A204.1 (cell line): ENCODE data around the gene GRPEL1.

ENCODE experiments used
- FAIRE-seq: peaks from 2 replicates; lab custom pipeline; 2012; peaks lifted over from hg19 to GRCh38; lab: Jason Lieb, UNC

GRPEL1 gene

DNA sequence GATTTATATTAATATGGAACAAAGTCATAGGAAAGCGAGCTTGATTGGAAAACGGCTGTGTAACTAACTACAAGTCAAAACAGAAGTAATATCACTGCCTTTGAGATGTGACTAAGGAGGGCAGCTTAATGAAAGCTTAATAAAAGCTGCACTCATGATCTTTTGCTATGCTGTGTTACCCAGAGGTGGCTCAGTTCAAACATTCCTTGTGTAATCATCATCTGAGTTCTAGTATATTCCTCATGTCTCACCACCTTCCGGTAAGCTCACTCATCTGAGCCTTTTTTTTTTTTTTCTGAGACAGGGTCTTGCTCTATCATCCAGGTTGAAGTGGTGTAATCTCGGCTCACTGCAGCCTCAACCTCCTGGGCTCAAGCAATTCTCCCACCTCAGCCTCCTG, 5.0 kb downstream of the GRPEL1 start:
- FAIRE-seq = no peak

DNA sequence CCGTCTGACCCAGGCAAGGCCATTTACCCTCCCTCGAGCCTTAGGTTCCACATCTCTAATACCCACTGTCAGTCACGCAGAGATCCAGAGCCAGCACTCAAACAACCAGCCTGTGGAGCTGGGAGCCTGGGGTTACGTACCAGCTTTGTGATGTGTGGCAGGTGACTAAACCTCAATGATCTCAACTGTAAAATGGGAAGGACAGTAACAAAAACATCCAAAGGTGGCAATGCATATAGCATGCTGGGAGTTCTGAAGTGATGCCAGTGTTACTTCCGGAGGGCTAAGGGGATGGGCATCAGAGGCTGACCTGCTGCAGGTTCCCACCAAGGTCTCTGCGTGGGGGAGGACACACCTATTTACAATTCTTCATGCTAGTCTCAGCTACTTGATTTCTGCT, 6.0 kb downstream of the GRPEL1 start:
- FAIRE-seq = no peak

DNA sequence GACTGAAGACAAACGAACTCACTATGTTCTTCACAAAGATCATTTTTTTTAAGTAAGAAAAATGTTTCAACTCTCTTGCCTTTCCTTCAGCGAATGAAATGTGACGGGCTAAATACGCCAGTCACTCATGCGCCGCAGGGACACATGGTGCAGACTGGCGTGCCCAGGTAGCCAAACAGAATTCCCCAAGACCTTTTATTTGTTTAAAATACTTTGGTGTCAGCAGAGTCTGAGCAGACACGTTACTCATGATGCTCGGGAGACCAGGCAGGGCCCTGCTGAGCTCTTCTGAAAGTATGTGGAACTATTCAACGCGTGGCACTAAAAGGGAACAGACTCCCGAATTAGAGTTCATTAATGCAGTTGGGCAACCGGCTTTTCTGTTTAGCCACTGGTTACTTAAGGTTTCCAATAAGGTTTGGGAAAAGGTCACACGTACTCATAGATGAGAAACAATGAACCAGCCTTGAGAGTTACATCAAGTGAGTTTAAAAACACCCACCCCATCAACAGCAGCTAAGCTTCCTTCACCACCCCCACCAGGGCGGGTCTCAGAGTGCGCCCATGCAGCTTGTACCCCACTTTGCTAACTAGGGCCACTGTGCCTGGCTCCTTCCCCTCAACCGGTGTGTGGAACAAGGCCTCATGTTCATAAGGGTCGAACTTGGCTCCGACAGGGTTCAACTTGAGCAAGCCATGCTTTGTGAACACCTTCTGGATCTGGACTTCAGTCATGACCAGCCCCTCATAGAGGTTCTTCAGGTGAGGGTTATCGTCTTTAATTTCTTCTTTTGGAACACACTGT, 7.3 kb downstream of the GRPEL1 start:
- no peak for FAIRE-seq

DNA sequence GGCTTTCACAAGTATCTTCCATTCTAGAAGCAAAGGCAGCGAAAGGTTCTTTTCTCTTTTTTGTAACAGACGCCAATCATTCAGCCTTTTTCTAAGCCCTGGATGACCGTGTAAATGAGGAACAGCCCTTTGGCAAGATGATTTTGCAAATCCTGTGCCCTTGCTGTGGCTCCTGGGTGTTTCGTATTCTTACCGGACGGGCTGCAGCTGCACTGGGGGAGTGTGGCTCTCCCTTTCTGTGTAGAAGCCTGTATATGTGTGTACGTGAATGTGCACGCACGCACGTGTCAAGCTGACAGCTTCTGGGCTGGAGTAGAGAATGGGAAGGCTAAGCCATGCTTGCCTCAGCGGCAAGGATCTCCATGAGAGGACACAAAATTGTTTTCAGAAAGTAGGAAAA, 8.2 kb downstream of the GRPEL1 start:
- no peak for FAIRE-seq

DNA sequence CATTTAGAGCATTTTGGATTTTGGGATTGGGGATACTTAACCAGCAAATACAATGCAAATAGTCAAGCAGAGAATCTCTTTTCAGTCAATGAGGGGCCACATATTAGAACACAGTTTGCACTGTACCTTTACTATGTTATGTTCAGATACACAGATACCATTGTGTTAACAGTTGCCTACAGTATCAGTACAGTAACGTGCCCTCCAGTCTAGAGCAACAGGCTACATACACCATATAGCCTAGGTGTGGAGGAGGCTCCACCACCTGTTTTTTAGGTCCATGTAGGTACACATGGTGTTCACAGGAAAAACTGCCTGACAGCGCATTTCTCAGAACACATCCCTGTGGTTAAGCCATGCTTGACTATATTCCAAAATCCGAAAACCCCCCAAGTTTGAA, 9.1 kb downstream of the GRPEL1 start:
- no peak for FAIRE-seq

DNA sequence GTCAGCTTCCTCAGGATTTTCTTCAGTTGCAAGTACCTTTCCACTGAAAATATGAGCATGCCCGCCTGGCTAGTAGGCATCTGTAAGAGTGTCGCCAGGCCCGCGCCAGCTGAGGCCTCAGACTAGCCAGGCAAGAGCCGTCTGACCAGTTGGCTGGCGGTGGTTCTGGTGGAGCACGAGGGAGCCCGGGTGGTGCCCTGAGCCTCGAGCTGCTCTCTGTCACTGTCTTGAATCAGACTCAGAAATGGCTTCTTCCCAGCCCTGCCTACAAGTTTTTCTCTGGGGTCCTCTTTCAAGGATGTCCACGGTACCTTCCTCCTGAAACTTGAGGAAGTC, 11.9 kb downstream of the GRPEL1 start:
- FAIRE-seq = no peak

DNA sequence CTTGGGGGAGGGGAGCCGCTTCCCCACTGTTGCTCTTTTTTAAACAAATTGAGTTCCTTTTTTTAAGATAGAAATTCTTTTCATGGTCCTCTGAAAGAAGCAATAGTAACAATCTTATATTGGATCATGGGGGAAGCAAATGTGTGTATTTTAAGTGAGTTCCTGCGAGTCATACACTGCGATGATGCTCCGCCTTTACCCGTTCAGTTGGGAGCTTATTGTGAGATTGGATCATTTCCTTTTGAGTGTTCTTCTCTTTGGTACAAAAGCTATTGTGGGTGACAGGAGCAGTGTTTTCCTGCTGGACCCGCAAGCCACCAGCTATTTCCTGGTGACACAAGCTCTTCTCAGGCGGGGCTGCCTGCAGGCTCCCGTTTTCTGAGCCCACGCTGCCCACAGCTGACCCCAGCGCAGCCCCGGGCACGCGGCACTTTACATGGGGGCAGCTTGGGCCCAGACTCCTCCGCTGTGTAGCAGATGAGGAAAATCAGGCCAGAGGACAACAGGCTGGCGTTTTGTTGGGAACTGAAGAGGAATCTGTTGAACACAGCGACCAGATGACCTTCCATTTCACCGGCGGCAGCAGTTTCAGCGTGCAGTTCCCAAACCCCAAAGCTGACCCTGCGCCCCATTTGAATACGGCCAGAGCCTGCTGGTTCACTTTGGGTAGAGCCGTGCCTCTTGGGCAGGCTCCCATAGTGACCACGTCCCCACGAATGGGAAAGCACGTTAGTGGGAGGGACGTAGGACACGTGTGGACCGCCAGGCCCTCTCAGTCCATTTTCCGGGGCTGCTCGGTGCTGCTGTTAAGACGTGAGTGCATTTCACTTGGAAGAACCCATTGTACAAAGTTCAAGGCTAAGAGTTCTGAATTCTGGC, 12.5 kb downstream of the GRPEL1 start:
- no peak for FAIRE-seq

DNA sequence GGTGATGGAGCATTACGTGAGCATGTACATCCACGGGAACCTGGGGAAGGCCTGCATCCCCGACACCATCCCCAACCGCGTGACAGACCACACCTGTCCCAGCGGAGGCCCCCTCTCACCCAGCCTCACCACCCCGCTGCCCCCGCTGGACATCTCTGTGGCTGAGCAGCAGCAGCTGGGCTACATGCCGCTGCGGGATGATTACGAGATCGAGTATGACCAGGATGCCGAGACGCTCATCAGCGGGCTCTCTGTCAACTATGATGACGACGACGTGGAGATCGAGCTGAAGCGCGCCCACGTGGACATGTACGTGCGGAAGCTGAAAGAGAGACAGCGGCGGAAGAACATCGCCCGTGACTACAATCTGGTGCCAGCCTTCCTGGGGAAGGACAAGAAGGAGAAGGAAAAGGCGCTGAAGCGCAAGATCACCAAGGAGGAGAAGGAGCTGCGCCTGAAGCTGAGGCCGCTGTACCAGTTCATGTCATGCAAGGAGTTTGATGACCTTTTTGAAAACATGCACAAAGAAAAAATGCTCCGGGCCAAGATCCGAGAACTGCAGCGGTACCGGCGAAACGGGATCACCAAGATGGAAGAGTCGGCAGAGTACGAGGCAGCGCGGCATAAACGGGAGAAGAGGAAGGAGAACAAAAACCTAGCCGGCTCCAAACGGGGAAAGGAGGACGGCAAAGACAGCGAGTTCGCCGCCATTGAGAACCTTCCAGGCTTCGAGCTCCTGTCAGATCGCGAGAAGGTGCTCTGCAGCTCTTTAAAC, 13.6 kb downstream of the GRPEL1 start:
- FAIRE-seq = no peak

DNA sequence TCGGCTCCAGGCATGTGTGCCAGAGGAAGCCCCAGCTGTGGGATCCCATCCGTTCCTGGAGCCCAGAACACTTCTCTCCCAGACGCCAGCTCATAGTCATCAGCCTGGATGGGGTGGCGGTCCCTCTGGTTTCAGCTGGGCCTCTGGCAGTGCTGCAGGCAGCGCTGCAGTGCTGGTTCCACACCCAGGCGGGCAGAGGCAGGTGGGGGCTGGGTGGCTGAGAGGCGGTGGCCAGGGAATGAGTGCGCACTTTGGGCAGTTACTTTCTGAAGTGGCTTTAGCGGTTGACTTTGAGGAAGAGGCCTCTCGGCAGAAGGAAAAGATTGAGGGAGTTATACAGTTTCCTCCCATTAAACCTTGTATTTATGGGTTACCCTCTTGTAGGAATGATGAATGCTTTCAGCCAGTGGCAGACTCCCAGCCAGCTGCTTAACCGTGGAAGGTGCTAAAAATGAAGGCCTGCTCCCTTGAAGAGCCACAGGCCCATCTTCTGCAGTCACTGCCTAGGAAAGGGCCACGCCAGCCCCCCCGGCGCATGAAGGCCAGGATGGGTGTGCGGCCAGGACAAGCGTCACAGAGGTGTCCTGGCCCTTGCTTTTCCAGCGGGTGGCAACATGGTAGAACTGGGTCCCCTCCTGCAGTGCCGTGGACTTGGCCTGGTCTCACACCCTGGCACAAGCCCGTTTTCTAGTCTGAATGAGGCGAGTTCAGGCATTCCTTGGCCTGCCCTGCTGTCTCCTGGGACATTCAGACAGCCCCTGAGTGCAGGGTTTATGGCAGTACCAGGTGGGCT, 14.7 kb downstream of the GRPEL1 start:
- no peak for FAIRE-seq

DNA sequence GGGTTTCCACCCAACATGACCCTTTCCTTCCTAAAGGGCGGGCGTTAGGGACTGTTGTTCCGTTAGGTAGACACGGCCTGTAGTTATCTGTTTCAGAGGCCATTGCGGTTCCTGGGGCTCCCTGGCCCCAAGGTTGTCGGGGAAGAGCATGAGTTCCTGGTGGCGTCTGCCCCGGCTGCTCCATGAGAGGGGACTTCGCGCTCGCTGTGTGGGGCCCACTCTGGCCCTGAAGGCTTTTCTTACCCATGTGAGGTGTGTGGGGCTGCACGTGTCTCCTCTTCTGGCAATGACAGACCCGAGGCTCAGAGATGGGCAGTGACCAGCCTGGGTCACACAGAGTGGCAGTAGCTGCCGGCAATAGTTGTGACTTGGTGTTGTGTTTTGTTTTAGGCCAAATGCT, 15.6 kb downstream of the GRPEL1 start:
- FAIRE-seq = no peak

DNA sequence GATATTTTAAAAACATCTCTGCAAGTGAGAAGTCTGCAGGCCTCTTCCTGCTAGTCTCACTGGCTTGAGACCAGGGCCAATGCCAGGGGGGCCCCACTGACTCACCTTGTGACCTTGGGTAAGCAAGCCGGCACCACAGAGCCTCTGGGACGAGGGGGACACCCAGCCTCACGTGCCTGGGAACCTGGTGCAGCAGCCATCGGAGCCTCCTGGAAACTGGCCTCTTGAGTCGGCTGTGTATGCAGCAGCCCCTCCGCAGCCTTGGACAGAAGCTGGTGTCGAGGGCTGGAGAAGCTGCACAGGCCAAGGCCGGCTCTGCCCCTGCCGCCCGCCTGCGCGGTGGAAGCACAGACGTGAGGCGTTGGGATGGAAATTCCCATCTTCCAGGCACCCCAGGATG, 16.0 kb downstream of the GRPEL1 start:
- FAIRE-seq = no peak

DNA sequence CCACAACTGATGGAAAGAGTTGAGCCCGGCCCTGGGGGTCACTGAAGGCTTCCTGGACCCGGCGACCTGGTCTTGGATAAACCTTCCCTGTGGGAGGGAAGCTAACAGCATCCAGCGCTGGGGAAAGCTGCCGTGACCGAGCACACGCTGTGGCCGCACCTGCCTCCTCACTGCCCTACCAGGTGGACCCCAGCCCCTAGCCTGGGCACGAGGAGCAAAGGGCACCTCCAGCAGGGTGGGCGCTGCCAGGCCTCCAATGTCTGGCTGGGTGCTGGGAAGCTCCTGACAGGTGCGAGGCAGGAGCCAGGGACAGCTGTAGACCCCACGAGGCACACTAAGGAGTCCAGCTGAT, 16.7 kb downstream of the GRPEL1 start:
- FAIRE-seq = no peak

DNA sequence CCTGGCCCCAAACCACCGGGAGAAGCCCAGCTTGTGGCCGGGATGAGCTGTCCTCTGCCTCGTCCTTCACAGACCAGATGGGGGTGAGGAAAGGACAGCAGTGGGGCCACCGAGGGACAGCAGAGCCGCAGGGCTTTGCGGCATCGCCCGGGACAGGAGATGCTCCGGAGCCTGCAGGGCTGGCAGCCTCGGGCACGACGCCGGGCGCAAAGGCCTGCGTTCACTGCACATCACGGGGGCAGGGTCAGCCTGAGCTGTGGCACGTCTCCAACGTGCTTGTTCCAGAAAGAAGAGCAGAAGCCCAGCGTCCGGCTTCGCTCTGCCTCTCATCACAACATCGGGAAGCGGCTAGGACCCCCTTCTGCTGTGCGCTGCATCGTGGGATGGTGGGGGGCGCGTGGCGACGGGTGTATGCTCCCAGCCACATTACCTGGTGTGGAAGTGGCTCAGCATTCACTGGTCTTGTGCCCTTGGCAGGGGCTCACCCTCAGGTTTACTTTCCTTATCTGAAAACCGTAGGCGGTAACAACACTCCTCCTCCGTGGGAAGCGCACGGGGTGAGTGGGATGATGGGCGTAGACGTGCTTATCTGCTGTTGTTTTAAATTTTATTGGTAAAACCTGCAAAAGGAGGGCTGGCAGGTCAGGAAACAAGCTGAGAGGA, 17.3 kb downstream of the GRPEL1 start:
- FAIRE-seq = no peak

DNA sequence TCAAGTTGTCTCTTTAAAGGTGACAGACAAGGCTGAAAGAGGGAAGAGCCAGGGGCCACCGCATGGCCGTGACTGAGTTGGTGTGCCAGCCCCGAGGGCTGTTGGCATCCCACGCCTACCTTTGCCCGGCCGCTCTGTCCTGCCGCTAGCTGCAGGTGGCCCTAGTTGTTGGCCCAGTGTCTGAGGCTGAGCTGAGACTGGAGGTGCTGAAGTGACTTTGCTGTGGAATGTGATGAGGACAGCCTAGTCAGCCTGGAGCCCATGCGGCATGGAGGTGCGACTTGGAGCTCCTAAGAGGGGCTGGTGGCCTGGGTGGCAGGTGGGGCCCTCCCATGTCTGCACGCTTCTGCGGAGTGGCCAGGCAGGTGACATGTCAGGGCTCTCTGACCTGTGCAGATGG, 18.1 kb downstream of the GRPEL1 start:
- no peak for FAIRE-seq

DNA sequence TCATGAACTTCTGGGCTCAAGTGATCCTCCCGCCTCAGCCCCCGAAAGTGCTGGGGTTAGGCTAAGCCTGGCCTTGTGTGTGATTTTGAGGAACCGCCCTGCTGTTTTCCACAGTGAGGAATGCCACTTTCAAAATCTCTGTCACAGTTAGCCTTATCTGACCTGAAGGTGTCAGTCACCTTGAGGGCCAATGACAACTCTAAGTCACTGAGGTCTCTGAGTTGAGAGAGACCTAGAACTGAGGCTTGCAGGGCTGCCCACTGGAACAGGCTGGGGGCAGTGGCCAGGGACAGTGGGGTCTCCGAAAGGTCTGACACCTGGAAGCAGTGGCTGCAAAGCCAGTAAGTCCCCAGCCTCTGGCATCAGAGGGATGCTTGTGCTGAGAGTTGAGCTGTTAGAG, 18.6 kb downstream of the GRPEL1 start:
- FAIRE-seq = no peak

DNA sequence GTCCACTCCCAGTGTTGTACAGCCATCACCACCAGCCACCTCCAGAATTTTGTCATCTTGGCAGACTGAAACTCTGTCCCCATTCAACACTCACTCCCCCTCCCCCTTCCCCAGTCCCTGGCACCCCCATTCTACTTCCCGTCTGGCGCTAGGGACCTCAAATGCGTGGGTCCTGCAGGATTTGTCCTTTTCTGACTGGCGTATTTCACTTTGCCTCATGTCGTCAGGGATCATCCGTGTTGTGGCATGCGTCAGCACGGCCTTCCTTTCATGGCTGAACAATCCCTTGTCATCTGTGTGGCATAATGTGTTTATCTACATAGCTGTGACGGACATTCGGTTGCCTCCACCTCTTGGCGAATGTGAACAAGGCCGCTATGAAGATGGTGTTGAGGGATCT, 19.2 kb downstream of the GRPEL1 start:
- FAIRE-seq = no peak

DNA sequence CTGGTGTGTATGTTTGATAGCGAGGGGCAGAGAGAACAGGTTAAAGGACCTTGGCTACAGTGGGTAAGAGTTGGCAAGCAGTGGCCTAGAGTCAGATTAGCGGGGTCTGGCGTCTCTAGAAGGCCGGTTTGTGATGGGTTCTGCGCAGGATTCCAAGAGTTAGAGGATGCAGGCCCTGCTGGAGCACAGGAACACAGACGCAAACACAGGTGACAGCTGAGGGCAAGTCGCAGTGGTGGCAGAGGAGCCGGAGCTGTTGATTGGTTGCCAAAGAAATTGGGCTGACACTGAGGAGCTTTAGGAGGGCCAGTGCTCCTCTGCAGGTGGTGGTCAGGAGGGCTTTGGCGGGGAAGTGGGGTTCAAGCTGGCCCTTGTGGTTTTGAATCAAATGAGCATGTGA, 20.9 kb downstream of the GRPEL1 start:
- FAIRE-seq = no peak

DNA sequence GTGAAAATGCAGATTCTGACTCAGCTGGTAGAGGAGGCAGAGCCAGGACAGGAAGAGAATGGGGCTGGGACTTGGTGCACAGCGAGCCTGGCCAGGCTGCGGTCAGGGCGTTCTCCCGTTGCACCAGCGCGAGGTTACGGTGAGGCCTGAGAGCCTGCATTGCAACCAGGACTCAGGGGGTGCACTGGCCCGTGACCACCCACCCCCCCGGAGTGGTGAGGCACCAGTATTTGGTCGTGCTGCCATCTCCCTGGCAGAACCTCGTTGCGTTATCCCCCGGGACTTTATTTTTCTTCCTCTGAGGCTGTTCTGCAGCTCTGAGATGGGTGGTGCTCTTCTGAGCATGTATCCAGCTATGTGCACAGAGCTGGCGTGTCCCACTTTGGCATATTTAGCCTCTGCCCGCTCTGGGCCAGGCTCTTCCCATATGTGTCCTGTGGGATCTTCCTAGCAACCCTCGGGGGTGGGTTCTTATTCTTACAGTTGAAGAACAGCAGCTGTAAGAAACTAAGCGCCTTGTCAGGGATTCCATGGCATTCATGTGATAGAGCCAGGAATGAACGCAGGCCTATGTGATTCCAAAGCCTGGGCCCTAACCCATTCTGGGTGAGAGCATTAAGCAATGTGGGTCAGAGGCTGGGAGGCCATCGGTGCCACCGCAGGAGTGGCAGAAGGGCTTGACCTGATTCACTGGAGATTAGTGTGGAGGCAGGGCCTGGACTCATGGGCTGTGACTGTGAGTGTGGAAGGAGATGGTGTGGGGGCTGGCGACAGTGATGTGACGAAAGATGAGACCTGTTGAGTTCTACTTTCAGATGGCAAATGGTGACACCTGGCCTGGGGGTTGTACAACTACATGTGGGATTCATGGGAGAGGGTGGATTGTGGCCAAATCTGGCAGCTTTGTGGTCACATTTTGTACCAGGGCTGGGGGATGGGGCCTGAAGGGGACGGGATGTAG, 21.6 kb downstream of the GRPEL1 start:
- no peak for FAIRE-seq

DNA sequence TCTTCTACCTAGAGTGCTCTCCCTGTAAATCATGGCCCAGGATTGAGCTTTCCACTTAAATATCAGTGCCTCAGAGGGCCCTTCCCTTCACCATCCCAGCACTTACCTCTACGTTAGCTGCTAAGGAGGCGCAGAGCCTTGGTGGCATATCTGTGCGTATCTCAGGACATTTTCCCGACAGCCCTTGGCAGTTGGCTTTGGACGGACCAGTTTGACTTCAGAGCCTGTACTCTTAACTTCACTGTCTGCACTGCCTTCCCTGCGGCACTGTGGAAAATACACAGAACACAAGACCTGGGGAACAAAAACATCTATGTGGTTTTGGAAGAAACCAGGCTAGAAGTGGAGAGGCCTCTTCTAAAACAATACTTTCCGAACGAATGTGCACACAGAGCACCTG, 22.3 kb downstream of the GRPEL1 start:
- FAIRE-seq = no peak

DNA sequence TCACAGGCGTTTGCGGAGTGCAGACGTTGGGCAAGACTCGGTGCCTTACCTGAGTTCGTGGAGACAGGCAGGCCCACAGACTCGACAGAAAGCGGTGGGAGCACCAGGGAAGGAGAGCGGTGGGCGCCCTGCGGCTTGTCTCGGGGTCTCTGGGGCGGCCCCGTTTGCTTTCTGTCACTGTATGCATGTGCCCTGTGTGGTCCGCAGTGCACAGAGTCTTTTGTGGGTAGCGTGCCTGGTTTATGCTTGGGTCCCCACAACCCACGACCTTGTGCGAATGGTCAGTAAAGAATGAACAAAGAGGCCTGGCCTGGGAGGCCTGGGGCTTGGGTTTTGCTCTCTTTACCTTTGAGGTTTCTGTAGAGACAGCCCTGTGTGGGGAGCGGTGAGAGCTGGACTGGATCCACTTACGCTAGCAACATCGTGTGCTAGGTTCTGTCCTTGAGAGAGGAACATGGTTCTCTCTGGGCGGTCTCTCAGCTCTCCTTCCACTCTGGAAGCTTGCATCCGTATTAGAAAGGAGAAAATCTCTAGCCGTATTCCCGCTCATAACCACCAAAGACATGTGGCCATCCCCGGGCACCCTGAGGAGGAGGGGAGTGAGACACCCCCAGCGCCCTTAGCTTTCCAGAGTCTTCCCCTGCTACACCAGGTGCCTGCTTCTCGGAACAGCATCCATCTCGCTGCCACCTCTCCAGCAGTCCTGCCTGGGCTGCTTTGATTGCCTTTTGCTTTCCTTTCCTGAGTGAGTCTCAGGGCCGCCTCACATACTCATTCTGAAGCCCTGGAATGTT, 23.5 kb downstream of the GRPEL1 start:
- FAIRE-seq = no peak
